ENCODE measurements around the gene GATB.

- TF ChIP-seq CTCF (conservative IDR thresholded peaks at IDR 0.05 in 1 of 2, IDR thresholded peaks at IDR 0.05 in 1 of 2; ENCODE audit: low read depth in 1 of 2, low read length in 2 of 2), result no peak
- no peak for TF ChIP-seq EZH2 (IDR thresholded peaks at IDR 0.05; ENCODE audit: low read length, missing control alignments)
These were observed 37.0 kb upstream of the GATB start for GRCh38 chr4:151797853-151798252.

All from fibroblast of lung (primary cell).